DMS79 treated with DMSO at 0.1 percent for 48 hours (cell line): Measurements from ENCODE around the gene SCN2B.
A peak's percentile ranks its signal among the peaks of the same experiment; 100 is the strongest.

Experiments
- DNase-seq: peaks from one replicate; lab custom pipeline; 2025; lab: John Stamatoyannopoulos, UW

SCN2B gene

GRCh38 chr11:118153976-118154375 lies 22.5 kb downstream of the SCN2B start:
- DNase-seq: no peak

- no peak for DNase-seq
Observed at GRCh38 chr11:118153516-118153915, 22.9 kb downstream of the SCN2B start.

- peak; percentile 82 for DNase-seq
Observed at GRCh38 chr11:118152552-118153471, 23.6 kb downstream of the SCN2B start, which contains the start of gene SCN4B. Gene SCN4B, minus strand, starts transcription at chr11:118152823. Its CDS starts 150 bp downstream, at chr11:118152673.

GRCh38 chr11:118152020-118152551 lies 24.4 kb downstream of the SCN2B start:
- peak; percentile 50 for DNase-seq

- DNase-seq: no peak
Observed at GRCh38 chr11:118151431-118151830, 25.0 kb downstream of the SCN2B start.

- DNase-seq: no peak
Observed at GRCh38 chr11:118149493-118149892, 26.9 kb downstream of the SCN2B start.

- peak; percentile 10 for DNase-seq
Observed at GRCh38 chr11:118148856-118149255, 27.6 kb downstream of the SCN2B start.

- DNase-seq: no peak
Observed at GRCh38 chr11:118148240-118148639, 28.2 kb downstream of the SCN2B start.

- no peak for DNase-seq
Observed at GRCh38 chr11:118147502-118147901, 28.9 kb downstream of the SCN2B start.

- DNase-seq: no peak
Observed at GRCh38 chr11:118146554-118146953, 29.9 kb downstream of the SCN2B start.

GRCh38 chr11:118145285-118146227 lies 30.9 kb downstream of the SCN2B start:
- DNase-seq: peak; percentile 93

GRCh38 chr11:118144301-118145268 lies 31.9 kb downstream of the SCN2B start:
- DNase-seq: no peak

- no peak for DNase-seq
Observed at GRCh38 chr11:118143661-118144185, 32.7 kb downstream of the SCN2B start.

- no peak for DNase-seq
Observed at GRCh38 chr11:118142809-118143208, 33.6 kb downstream of the SCN2B start.

- DNase-seq: no peak
Observed at GRCh38 chr11:118142081-118142480, 34.4 kb downstream of the SCN2B start.

- no peak for DNase-seq
Observed at GRCh38 chr11:118139578-118139977, 36.9 kb downstream of the SCN2B start.

GRCh38 chr11:118138839-118139420 lies 37.5 kb downstream of the SCN2B start:
- no peak for DNase-seq

- no peak for DNase-seq
Observed at GRCh38 chr11:118136801-118137200, 39.6 kb downstream of the SCN2B start.

GRCh38 chr11:118136341-118136740 lies 40.1 kb downstream of the SCN2B start:
- DNase-seq: no peak

GRCh38 chr11:118135796-118136165 lies 40.7 kb downstream of the SCN2B start:
- no peak for DNase-seq
